CD4-positive, CD25-positive, alpha-beta regulatory T cell (primary cell): ENCODE measurements around the gene STIM1. TPM values are rescaled to one million over a fixed set of nuclear protein-coding genes. Genes with fewer than 3 reads are reported as not detected.
"Not testable (repeated sequence)": the region's sequence is repeated elsewhere in the genome, so short reads cannot be mapped to it uniquely, and the experiment has no call there.

Experiments
- ATAC-seq, 2 donors: fragments of 150-1000 bp; cut with Tn5 transposase; one replicate each; pipeline ENCODE4 v1.10.0; 2021; ENCODE audit warnings: low read depth in 2 of 2, moderate number of reproducible peaks in 2 of 2, moderate library complexity in 1 of 2
- DNase-seq, 3 donors: peaks; one replicate each; pipeline versions ENCODE4 v3.0.0 to v3.0.0-alpha.2; 2012 to 2022; ENCODE audit warnings: mixed read lengths in 1 of 3
- H3K27ac ChIP-seq: one replicate; pipeline ENCODE4 v1.7.0; 2013; ENCODE audit warnings: mild to moderate bottlenecking, low read length; ENCODE audit not compliant: insufficient read depth, poor library complexity, severe bottlenecking
- H3K27me3 ChIP-seq: one replicate; pipeline ENCODE4 v1.7.0; 2013; ENCODE audit warnings: low read length; ENCODE audit not compliant: control insufficient read depth, insufficient read depth
- H3K36me3 ChIP-seq: one replicate; pipeline ENCODE4 v1.7.0; 2013; ENCODE audit warnings: mild to moderate bottlenecking, low read length, moderate library complexity; ENCODE audit not compliant: control insufficient read depth, insufficient read depth
- H3K4me1 ChIP-seq: 2 replicates; pipeline ENCODE4 v1.7.0; 2013; ENCODE audit warnings: mild to moderate bottlenecking, low read length; ENCODE audit not compliant: insufficient read depth, control insufficient read depth, poor library complexity, severe bottlenecking
- H3K4me3 ChIP-seq: one replicate; pipeline ENCODE4 v1.7.0; 2013; ENCODE audit warnings: low read depth, mild to moderate bottlenecking, low read length, moderate library complexity
- H3K9me3 ChIP-seq, 2 experiments: 1 replicate in 1 of 2; 2 replicates in 1 of 2; pipeline ENCODE4 v1.7.0; 2013; ENCODE audit warnings: low read length in 2 of 2, mild to moderate bottlenecking in 1 of 2, moderate library complexity in 1 of 2; ENCODE audit not compliant: control insufficient read depth in 2 of 2
- H3K27ac Mint-ChIP-seq, 3 donors: one replicate each; pipeline ENCODE4 v1.8.0; 2020 to 2022; ENCODE audit warnings: mild to moderate bottlenecking in 3 of 3, mixed read lengths in 3 of 3, moderate library complexity in 2 of 3
- H3K27me3 Mint-ChIP-seq: one replicate; pipeline ENCODE4 v1.8.0; 2022; ENCODE audit warnings: mild to moderate bottlenecking, mixed read lengths
- H3K36me3 Mint-ChIP-seq: one replicate; pipeline ENCODE4 v1.8.0; 2020; ENCODE audit warnings: mixed read lengths
- H3K4me1 Mint-ChIP-seq, 4 donors: one replicate each; pipeline ENCODE4 v1.8.0; 2020 to 2022; ENCODE audit warnings: mixed read lengths in 4 of 4, mild to moderate bottlenecking in 1 of 4
- H3K4me3 Mint-ChIP-seq, 4 donors: one replicate each; pipeline ENCODE4 v1.8.0; 2020 to 2022; ENCODE audit warnings: mild to moderate bottlenecking in 4 of 4, mixed read lengths in 4 of 4, moderate library complexity in 3 of 4
- H3K9me3 Mint-ChIP-seq, 7 donors: one replicate each; pipeline ENCODE4 v1.8.0; 2020 to 2022; ENCODE audit warnings: mixed read lengths in 7 of 7, mild to moderate bottlenecking in 3 of 7, moderate library complexity in 2 of 7
- polyA plus RNA-seq, 4 donors: library from polyadenylated mRNA; unstranded; fragments of 300-500 nt; fragmentation: Illumina TruSeq; gene quantifications; one replicate each; pipeline ENCODE4 v1.2.3, GENCODE V29; 2021
- total RNA-seq: library from RNA; stranded (reverse); gene quantifications from one replicate; pipeline ENCODE4 v1.2.3, GENCODE V29; 2022

The STIM1 gene
- total RNA-seq (134 TPM), polyA plus RNA-seq (10 to 100 TPM; 25.7 to 30.6 (median 29.7) TPM)

DNA sequence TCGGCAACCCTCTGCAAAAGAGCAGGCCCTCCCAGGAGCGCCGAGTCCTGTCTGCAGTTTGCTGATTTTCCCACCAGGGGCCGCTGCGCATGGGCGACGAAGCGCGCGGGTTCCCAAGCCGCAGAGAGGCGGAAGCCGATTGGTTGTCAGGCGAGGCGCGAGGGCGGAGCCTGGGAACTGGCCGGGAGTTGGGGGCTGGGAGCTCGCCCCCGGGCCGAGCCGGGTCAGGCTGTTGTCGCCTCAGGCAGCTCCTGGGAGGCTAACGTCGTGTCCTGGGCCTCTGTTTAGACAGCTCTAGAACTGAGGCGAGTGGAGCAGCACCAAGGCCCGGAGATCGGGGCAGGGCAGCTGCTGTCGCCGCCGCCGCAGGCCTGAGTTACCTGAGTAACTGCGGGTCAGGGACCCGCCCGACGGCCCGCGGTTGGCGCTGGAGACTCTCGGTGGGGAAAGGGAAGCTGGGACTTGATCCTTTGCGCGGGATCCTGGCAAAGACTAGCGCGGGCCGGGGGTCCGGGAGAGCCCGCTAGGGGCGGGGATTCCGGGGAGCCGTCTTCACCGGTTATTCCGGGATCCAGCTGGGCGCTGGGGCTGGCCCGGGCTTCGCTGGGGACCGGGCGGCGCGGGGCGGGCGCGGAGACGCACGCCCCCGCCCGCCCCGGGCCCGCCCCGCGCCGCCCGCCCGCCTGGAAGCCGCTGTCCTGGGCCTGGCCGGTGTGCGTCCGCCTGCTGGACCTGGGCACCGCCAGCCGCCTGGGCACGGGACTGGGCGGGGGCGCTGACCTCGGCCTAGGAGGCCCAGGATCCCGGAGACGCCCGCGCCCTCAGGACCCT, at the start of gene STIM1:
Gene STIM1, plus strand, starts transcription at position 688 of the 831 bp plus-strand sequence. CDS start 607 bp downstream, outside the sequence.
- peaks cover 66% of the 10 kb centered on the region for H3K4me1 ChIP-seq
- Mint-ChIP-seq H3K27me3 (no peaks in the 10 kb centered on the region), H3K9me3 (peaks cover 0 to 1% (median 0%) of the 10 kb centered on the region in 7 donors), H3K4me1 (peaks cover 43 to 70% (median 55%) of the 10 kb centered on the region in 4 donors), H3K27ac (peak within 1 kb of the TSS; percentile 99 to 100 (median 100)), H3K36me3 (no peaks in the 10 kb centered on the region), H3K4me3 (peak within 1 kb of the TSS; percentile 92 to 98 (median 93))
- DNase-seq (peak; percentile 94 to 98 (median 97)), ATAC-seq (peak; percentile 78 to 82)
- H3K27me3 ChIP-seq = no peaks in the 10 kb centered on the region
- no peaks in the 10 kb centered on the region for H3K36me3 ChIP-seq
- H3K27ac ChIP-seq = peak within 1 kb of the TSS; percentile 98
- H3K4me3 ChIP-seq = peak within 1 kb of the TSS; percentile 97
- no peaks in the 10 kb centered on the region for H3K9me3 ChIP-seq

DNA sequence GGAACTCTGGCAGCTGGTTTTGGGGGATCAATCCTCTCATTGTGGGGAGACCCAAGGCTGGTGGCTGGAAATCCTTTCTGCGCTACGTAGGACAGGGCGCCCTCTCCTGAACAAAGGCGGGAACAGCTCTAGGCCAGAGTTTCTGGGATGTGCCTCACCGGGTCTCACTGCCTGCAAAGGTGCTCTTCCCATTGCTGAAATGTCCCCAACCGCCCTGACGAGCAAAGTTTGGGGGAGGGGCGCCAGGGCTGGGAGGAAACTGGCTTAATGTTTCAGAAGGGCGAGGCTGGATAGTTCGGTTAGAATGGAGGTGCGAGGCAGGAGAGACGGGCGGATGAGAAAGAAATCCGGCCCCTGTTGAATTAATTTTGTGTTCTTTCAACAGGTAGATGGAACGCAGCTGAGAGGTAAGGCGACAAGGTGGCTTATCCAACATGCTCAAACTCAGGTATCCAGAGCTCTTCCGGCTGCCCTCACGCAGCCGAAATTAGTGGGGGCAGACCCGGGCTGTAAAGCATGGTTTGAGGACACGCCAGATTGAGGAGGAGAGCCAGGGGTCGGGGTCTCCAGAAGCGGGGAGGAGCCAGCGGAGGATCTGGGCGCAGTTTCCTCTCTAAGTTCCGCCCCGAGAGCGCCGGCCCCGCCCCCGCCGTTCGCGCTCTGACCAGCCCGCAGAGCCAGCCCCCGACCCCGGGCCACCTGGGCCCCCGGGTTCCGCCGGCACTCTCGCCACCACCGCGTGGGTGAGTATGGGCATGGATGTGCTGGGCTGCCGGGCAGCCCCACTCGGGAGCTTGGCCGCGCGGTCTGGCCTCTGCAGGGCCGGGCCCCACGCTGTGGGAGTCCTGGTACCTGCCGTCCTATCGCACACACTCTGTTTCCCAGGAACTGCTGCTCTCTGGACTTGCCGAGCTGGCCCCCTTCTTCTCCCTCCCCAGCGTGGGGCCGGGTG, 47.3 kb upstream of the STIM1 start, which contains the start of gene PGAP2:
Gene PGAP2, plus strand, starts transcription at position 652 of the 952 bp plus-strand sequence. CDS start 2,700 bp downstream, outside the sequence.
- Mint-ChIP-seq H3K27ac (peak within 1 kb of the TSS; percentile 95 to 98 (median 97)), H3K4me3 (peak within 1 kb of the TSS; percentile 89 to 98 (median 96)), H3K27me3 (no peaks in the 10 kb centered on the region), H3K9me3 (no peaks in the 10 kb centered on the region), H3K36me3 (peaks cover 17% of the 10 kb centered on the region), H3K4me1 (peaks cover 6 to 26% (median 12%) of the 10 kb centered on the region in 4 donors)
- Histone ChIP-seq H3K4me1 (peaks cover 14% of the 10 kb centered on the region), H3K27ac (peak within 1 kb of the TSS; percentile 63), H3K4me3 (peak within 1 kb of the TSS; percentile 88), H3K36me3 (no peaks in the 10 kb centered on the region), H3K9me3 (no peaks in the 10 kb centered on the region), H3K27me3 (no peaks in the 10 kb centered on the region)
- ATAC-seq = peak; percentile 59 to 60
- DNase-seq = peak; percentile 50 to 68 (median 64)

DNA sequence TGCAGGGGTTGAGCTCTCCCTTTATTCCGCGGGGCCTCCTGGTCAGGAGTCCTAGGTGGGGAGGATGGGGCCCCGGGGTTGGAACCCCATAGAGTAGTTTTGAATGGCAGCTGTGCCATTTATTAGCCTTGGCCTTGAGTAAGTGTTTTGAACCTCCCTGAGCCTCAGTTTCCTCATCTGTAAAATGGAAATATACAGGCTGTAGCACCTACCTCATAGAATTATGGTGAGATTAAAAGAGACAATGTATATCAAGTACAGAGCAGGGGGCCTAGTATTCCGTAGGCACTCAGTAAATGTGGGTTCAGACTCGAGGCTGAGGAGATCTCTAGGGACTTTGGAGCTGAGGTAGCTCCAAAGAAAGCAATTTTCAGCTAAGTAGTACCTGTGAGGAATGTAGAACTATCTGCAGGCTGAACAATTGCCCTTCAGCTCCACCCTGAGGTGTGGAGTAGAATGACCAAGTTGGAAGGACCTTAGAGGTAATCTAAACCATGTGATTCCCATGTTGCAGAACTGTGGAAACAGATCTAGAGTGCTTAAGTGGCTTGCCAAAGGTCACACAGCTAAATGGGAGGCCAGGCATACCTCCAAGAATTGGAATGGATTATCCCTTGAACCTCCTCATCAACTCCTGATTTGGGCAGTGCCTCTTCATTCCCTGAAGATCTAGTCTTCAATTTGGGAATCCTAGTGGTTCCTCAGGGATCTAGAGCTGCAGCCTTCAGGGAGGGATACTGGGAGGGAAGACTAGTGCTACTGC, 46.4 kb upstream of the STIM1 start:
- H3K36me3 Mint-ChIP-seq = peaks cover 17% of the 10 kb centered on the region
- no peaks in the 10 kb centered on the region for H3K27me3 Mint-ChIP-seq
- no peaks in the 10 kb centered on the region for H3K9me3 Mint-ChIP-seq
- Histone ChIP-seq H3K9me3 (no peaks in the 10 kb centered on the region), H3K27ac (peak overlapping the region; percentile 63), H3K4me3 (peak overlapping the region; percentile 58), H3K36me3 (no peaks in the 10 kb centered on the region), H3K4me1 (peaks cover 14% of the 10 kb centered on the region), H3K27me3 (no peaks in the 10 kb centered on the region)
- DNase-seq = peak; percentile 38 to 82 (median 64)
- H3K4me1 Mint-ChIP-seq = peaks cover 6 to 26% (median 12%) of the 10 kb centered on the region in 4 donors
- H3K27ac Mint-ChIP-seq = peak overlapping the region in 2 of 3 donors; percentile 81 to 86
- H3K4me3 Mint-ChIP-seq = peak overlapping the region; percentile 89 to 97 (median 92)
- ATAC-seq = peak; percentile 82 to 84

DNA sequence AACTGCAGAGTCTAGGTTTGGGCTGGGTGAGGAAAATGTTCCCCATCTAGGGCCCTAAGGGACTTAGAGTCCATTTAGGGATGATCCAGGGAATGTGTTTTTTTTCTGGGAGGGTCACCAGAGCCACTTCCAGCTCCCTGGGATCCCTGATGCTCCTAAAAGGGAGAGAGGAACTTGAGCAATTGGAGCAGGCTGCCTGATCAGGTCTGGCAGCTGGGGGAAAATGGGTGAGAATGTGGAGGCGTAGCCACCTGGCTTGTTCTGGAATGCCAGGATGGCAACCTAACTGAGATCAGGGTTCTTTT, 45.9 kb upstream of the STIM1 start:
- Histone ChIP-seq H3K4me1 (peaks cover 14% of the 10 kb centered on the region), H3K27me3 (no peaks in the 10 kb centered on the region), H3K4me3 (no peak overlapping the region), H3K9me3 (no peaks in the 10 kb centered on the region), H3K27ac (no peak overlapping the region), H3K36me3 (no peaks in the 10 kb centered on the region)
- H3K4me1 Mint-ChIP-seq = peaks cover 6 to 26% (median 12%) of the 10 kb centered on the region in 4 donors
- H3K4me3 Mint-ChIP-seq = peak overlapping the region in 3 of 4 donors; percentile 68 to 97 (median 71)
- ATAC-seq = no peak
- no peaks in the 10 kb centered on the region for H3K9me3 Mint-ChIP-seq
- H3K27ac Mint-ChIP-seq = peak overlapping the region in 2 of 3 donors; percentile 30 to 52
- no peak for DNase-seq
- H3K36me3 Mint-ChIP-seq = peaks cover 17% of the 10 kb centered on the region
- no peaks in the 10 kb centered on the region for H3K27me3 Mint-ChIP-seq

DNA sequence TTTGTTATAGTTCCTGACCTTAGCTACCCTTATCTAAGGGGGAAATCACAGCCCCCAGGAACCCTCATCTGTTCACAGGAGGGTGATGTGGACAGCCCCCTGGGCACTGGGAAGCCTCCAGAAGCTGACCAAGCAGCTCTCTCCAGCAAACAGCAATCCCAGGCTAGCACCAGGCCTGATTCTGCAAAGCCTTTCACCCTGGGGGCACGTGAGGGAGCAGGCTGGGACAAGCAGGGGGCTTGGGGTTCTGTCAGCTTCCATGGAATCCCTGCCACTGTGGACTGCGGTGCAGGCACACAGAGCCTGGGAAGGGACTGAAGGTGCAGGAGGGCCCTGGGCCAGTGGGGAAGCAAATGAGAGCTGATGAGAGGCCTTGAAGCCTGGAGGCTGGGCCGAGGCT, 45.0 kb upstream of the STIM1 start:
- Histone ChIP-seq H3K36me3 (no peaks in the 10 kb centered on the region), H3K4me1 (peaks cover 14% of the 10 kb centered on the region), H3K4me3 (no peak overlapping the region), H3K27me3 (no peaks in the 10 kb centered on the region), H3K9me3 (no peaks in the 10 kb centered on the region), H3K27ac (no peak overlapping the region)
- Mint-ChIP-seq H3K27me3 (no peaks in the 10 kb centered on the region), H3K27ac (no peak overlapping the region), H3K36me3 (peaks cover 17% of the 10 kb centered on the region), H3K4me1 (peaks cover 6 to 26% (median 12%) of the 10 kb centered on the region in 4 donors), H3K4me3 (peak overlapping the region in 2 of 4 donors; percentile 35 to 68), H3K9me3 (no peaks in the 10 kb centered on the region)
- no peak for ATAC-seq
- no peak for DNase-seq

DNA sequence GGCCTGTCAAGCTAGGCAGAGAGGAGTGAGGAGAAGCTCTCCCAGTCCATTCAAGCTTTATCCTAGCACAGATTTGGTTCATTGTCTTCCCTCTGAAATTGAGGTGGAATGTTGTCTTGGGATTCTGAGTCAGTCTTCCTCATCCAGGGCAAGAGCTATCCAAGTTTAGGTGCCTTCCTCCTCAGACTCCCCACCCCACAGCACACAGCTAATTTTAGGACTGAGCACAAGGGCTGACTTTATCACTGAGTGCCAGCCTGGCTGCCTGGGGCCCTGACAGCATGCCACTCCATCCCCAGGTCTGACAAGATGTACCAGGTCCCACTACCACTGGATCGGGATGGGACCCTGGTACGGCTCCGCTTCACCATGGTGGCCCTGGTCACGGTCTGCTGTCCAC, 44.5 kb upstream of the STIM1 start:
- Mint-ChIP-seq H3K4me3 (peak overlapping the region in 1 of 4 donors; percentile 25), H3K27ac (no peak overlapping the region)
- ATAC-seq = no peak

DNA sequence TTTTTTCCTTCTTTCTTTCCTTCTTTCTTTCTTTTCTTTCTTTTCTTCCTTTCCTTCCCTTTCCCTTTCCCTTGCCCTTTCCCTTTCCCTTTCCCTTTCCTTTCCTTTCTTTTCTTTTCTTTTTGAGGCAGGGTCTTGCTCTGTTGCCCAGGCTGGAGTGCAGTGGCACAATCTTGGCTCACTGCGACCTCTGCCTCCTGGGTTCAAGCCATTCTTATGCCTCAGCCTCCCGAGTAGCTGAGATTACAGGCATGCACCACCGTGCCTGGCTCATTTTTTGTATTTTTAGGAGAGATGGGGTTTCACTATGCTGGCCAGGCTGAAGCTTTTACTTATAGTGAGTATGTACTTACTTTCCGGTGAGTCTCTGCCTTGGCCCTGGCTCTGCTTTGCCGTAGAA, 40.6 kb upstream of the STIM1 start:
- Mint-ChIP-seq H3K36me3 (peaks cover 30% of the 10 kb centered on the region), H3K27ac (peak overlapping the region in 1 of 3 donors; percentile 43)
- not testable (repeated sequence) for H3K36me3 ChIP-seq, ATAC-seq, DNase-seq, H3K9me3 Mint-ChIP-seq, H3K4me1 Mint-ChIP-seq, H3K27me3 ChIP-seq, H3K4me3 ChIP-seq, H3K4me1 ChIP-seq, H3K4me3 Mint-ChIP-seq, H3K27ac ChIP-seq, H3K9me3 ChIP-seq, H3K27me3 Mint-ChIP-seq

More for the DNA sequence above, 44.5 kb upstream of the STIM1 start:
- Mint-ChIP-seq H3K27me3 (no peaks in the 10 kb centered on the region), H3K9me3 (no peaks in the 10 kb centered on the region), H3K36me3 (peaks cover 19% of the 10 kb centered on the region), H3K4me1 (peaks cover 6 to 26% (median 12%) of the 10 kb centered on the region in 4 donors)
- no peak overlapping the region for H3K27ac ChIP-seq
- no peaks in the 10 kb centered on the region for H3K36me3 ChIP-seq
- no peak overlapping the region for H3K4me3 ChIP-seq
- H3K9me3 ChIP-seq = no peaks in the 10 kb centered on the region
- peaks cover 14% of the 10 kb centered on the region for H3K4me1 ChIP-seq
- DNase-seq = no peak
- H3K27me3 ChIP-seq = no peaks in the 10 kb centered on the region
